Heart right ventricle (tissue), 16 donors: Measurements from ENCODE around the gene PDLIM3. TPM values are rescaled to one million over a fixed set of nuclear protein-coding genes. Genes with fewer than 3 reads are reported as not detected.
A peak's percentile ranks its signal among the peaks of the same experiment; 100 is the strongest.

Source experiments
- ATAC-seq, 8 donors: fragments of 200-7000 bp; cut with Tn5 transposase; one replicate each; pipeline ENCODE4 v1.9.1; 2020; ENCODE audit warnings: mild to moderate bottlenecking in 8 of 8, moderate library complexity in 8 of 8, moderate number of reproducible peaks in 1 of 8
- DNase-seq, 2 donors: peaks; one replicate each; pipeline ENCODE4 v3.0.0-alpha.2; 2020
- H3K27ac ChIP-seq, 10 donors: fragments of 200-600 bp; sonication (generic) in 2 of 10; one replicate each; pipeline versions ENCODE4 v1.5.0 to v1.8.0; 2020 to 2022; ENCODE audit warnings: mild to moderate bottlenecking in 3 of 10
- H3K27me3 ChIP-seq, 7 donors: fragments of 200-600 bp; one replicate each; pipeline ENCODE4 v1.8.0; 2021 to 2022; ENCODE audit warnings: mild to moderate bottlenecking in 2 of 7
- H3K36me3 ChIP-seq, 9 donors: fragments of 200-600 bp; sonication (generic) in 1 of 9; one replicate each; pipeline versions ENCODE4 v1.5.0 to v1.8.0; 2020 to 2022; ENCODE audit warnings: mild to moderate bottlenecking in 2 of 9
- H3K4me1 ChIP-seq, 9 donors: fragments of 200-600 bp; sonication (generic) in 1 of 9; one replicate each; pipeline versions ENCODE4 v1.5.0 to v1.8.0; 2020 to 2022; ENCODE audit warnings: mild to moderate bottlenecking in 4 of 9
- H3K4me3 ChIP-seq, 10 donors: fragments of 200-600 bp; sonication (generic) in 2 of 10; one replicate each; pipeline versions ENCODE4 v1.5.0 to v1.8.0; 2020 to 2022; ENCODE audit warnings: mild to moderate bottlenecking in 7 of 10, moderate library complexity in 2 of 10
- H3K9me3 ChIP-seq, 11 donors: fragments of 200-600 bp in 10 of 11; sonication (generic) in 2 of 11; one replicate each; pipeline versions ENCODE4 v1.5.0 to v1.8.0; 2013 to 2022; ENCODE audit warnings: mild to moderate bottlenecking in 2 of 11, control low read depth in 1 of 11, moderate library complexity in 1 of 11
- CTCF ChIP-seq, 9 donors: fragments of 200-600 bp; sonication (generic) in 2 of 9; IDR thresholded peaks; one replicate each; pipeline versions ENCODE4 v1.5.0 to v1.8.0; 2021 to 2022; ENCODE audit warnings: antibody characterized with exemption in 9 of 9, mild to moderate bottlenecking in 5 of 9, moderate library complexity in 1 of 9
- WGBS, 2 donors: extraction: QIAGEN DNeasy Blood & Tissue Kit; methylation state at CpG; one replicate each; pipeline ENCODE4 v1.1.7; 2013; ENCODE audit warnings: inconsistent platforms in 1 of 2; 5-methylcytosine and 5-hydroxymethylcytosine counted together
- intact Hi-C, 10 donors: fragments of 100-400 bp; cut with DNase I; formaldehyde crosslinking; loops; one replicate each; pipeline versions ENCODE4 v1.11.1 to v1.14.2; 2022
- polyA plus RNA-seq, 2 donors: library from polyadenylated mRNA; stranded (reverse); fragments of 200-250 nt; gene quantifications; one replicate each; pipeline ENCODE4 v1.2.3, GENCODE V29; 2013
- total RNA-seq, 10 donors: library from RNA; stranded (reverse); fragmentation: NEBNext Ultra II Directional in 3 of 10; extraction: Animal tissue kit (Norgen Biotek cat#: 25700) in 3 of 10; gene quantifications; one replicate each; pipeline versions ENCODE4 v1.2.1 to v1.2.4, GENCODE V29; 2021 to 2023
- donor health status: Arrhythmogenic right ventricular cardiomyopathy.
- donor health status: ischemic (EF 13 %, LVEDD 7.1; RV severe dilation, severe dysfunction).
- donor health status: healthy with polysubstance abuse.
- donor health status: DM: no; HTN: yes; CAD: no.
- donor health status: DM: no; HTN: no; CAD: no.
- donor health status: ischemic (EF 25% LVEDD 6.9; RV normal size, moderate dysfunction).
- donor health status: ischemic (EF 25% LVEDD 5.7; RV mildly dilated, moderate dysfunction).
- donor health status: healthy.
- donor health status: DM: yes; HTN: yes; CAD: no.
- donor health status: Ischemic cardiomyopathy.
- donor health status: ischemic (EF 35%, LVEDD 5.7; RV mildly dilated, moderate dysfunction).
- donor health status: nonischemic (EF 11% LVEDD 7.7; RV severe dilation, severe dysfunction).
- donor health status: DM: yes; HTN: yes; CAD: no.
- donor health status: PGD.
- donor health status: ischemic (EF 29% LVEDD 5.4; RV normal size, mild dysfunction).
- donor health status: nonischemic (EF 23%, LVEDD 6.1; RV moderate dilation, normal function).

Gene PDLIM3
- total and polyA plus RNA-seq, 12 donors, result 112 to 846 (median 292) TPM

GRCh38 chr4:185472103-185472542 is 63.2 kb downstream of the PDLIM3 start:
- H3K4me3 ChIP-seq, result peak overlapping the region; percentile 68 to 98 (median 86)
- WGBS, 2 donors, result 41 to 54% methylated on average over 10 of the region's 10 CpGs
- ATAC-seq (no peak), DNase-seq (no peak)
- intact Hi-C loops, result loop anchor here in 9 of 10 donors (5.0 to 10.0 kb wide), 8 partner anchors 35 to 565 kb away; partner anchors contain the start of genes PDLIM3 (in 3 of the 9), ANKRD37 (in 1 of the 9) and LRP2BP (in 1 of the 9)
- H3K27ac ChIP-seq, result peak overlapping the region in 2 of 10 donors; percentile 80
- no peaks in the 10 kb centered on the region for H3K36me3 ChIP-seq
- no peaks in the 10 kb centered on the region for H3K9me3 ChIP-seq
- H3K27me3 ChIP-seq, result peaks cover 0 to 37% (median 0%) of the 10 kb centered on the region in 7 donors
- H3K4me1 ChIP-seq, result peaks cover 0 to 22% (median 12%) of the 10 kb centered on the region in 9 donors
- no peak for TF ChIP-seq CTCF (IDR thresholded peaks at IDR 0.05)

GRCh38 chr4:185471235-185472102 is 63.8 kb downstream of the PDLIM3 start, which contains the start of gene CCDC110:
Gene CCDC110, minus strand, starts transcription at chr4:185471733. Its CDS starts 50 bp downstream, at chr4:185471683.
- intact Hi-C loops, result loop anchor here (1.0 to 10.0 kb wide), 12 partner anchors 36 to 566 kb away; partner anchors contain the start of genes PDLIM3 (in 3 of the 10), ANKRD37 (in 1 of the 10) and LRP2BP (in 1 of the 10)
- 1% methylated on average over 77 to 91 of the region's 93 CpGs for WGBS, 2 donors

GRCh38 chr4:185470501-185471195 is 64.7 kb downstream of the PDLIM3 start:
- H3K27ac ChIP-seq, result peak overlapping the region in 6 of 10 donors; percentile 49 to 63 (median 56)
- H3K27me3 ChIP-seq, result peaks cover 0 to 37% (median 0%) of the 10 kb centered on the region in 7 donors
- 2 to 3% methylated on average over 39 to 41 of the region's 41 CpGs for WGBS, 2 donors
- H3K36me3 ChIP-seq, result no peaks in the 10 kb centered on the region
- ATAC-seq (peak in 7 of 8 donors; percentile 16 to 68 (median 41)), DNase-seq (peak; percentile 50 to 64)
- TF ChIP-seq CTCF (IDR thresholded peaks at IDR 0.05), result no peak
- H3K4me1 ChIP-seq, result peaks cover 0 to 22% (median 12%) of the 10 kb centered on the region in 9 donors
- H3K9me3 ChIP-seq, result no peaks in the 10 kb centered on the region
- intact Hi-C loops, result loop anchor here (1.0 to 10.0 kb wide), 12 partner anchors 37 to 567 kb away; partner anchors contain the start of genes PDLIM3 (in 3 of the 10), ANKRD37 (in 1 of the 10) and LRP2BP (in 1 of the 10)
- peak overlapping the region; percentile 19 to 87 (median 65) for H3K4me3 ChIP-seq

More at GRCh38 chr4:185471235-185472102, 63.8 kb downstream of the PDLIM3 start, which contains the start of gene CCDC110:
- H3K27me3 ChIP-seq, result peaks cover 0 to 37% (median 0%) of the 10 kb centered on the region in 7 donors
- DNase-seq, result peak; percentile 96 to 97
- no peaks in the 10 kb centered on the region for H3K36me3 ChIP-seq
- ATAC-seq, result peak; percentile 96 to 98 (median 98)
- TF ChIP-seq CTCF (IDR thresholded peaks at IDR 0.05), result peak; percentile 61 to 91 (median 75)
- no peaks in the 10 kb centered on the region for H3K9me3 ChIP-seq
- peak within 1 kb of the TSS; percentile 68 to 98 (median 86) for H3K4me3 ChIP-seq
- peaks cover 0 to 22% (median 12%) of the 10 kb centered on the region in 9 donors for H3K4me1 ChIP-seq
- H3K27ac ChIP-seq, result peak within 1 kb of the TSS in 9 of 10 donors; percentile 40 to 81 (median 77)
